ENCODE measurements around the gene NAALADL2. TPM values are rescaled to one million over a fixed set of nuclear protein-coding genes. Genes with fewer than 3 reads are reported as not detected.

NAALADL2 gene
- total and polyA plus RNA-seq, 2 donors (not counting 1 experiment from before 2014, with no cell fraction given) = not detected

DNA sequence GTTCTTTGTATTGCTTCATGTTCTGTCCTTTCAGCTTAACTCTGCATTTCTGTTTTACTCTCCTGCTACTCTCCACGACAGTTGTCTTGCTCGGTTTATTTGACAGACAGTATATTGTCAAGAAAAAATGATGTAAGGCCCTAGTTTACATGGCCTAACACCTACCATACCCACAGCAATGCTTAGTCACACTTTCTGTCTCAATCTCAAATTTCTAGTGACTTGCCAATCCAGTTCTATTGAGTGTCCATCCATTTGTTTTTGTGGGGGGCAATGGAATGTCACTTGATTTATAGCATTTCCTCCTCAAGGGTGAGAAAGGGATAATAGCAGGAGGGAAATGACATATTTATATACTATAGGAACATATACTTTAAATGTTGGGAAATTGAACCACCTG lies 676.2 kb downstream of the NAALADL2 start:
- ChIA-PET POLR2A (no interaction called here), CTCF (no interaction called here)
- DNase-seq (no peak), ATAC-seq (ENCODE audit: low read depth) (no peak)
- no peaks in the 10 kb centered on the region for H3K36me3 ChIP-seq (replicated peaks in 1 of 2; ENCODE audit: control extremely low read depth in 1 of 2, control insufficient read depth in 1 of 2, extremely low read depth in 1 of 2, insufficient read depth in 2 of 2, low read length in 1 of 2)
- intact Hi-C loops (cut with micrococcal nuclease) = no loop called here
- H3K27ac ChIP-seq (ENCODE audit: low read length in 2 of 2) = no peak overlapping the region
- TF ChIP-seq, protein P1, sequence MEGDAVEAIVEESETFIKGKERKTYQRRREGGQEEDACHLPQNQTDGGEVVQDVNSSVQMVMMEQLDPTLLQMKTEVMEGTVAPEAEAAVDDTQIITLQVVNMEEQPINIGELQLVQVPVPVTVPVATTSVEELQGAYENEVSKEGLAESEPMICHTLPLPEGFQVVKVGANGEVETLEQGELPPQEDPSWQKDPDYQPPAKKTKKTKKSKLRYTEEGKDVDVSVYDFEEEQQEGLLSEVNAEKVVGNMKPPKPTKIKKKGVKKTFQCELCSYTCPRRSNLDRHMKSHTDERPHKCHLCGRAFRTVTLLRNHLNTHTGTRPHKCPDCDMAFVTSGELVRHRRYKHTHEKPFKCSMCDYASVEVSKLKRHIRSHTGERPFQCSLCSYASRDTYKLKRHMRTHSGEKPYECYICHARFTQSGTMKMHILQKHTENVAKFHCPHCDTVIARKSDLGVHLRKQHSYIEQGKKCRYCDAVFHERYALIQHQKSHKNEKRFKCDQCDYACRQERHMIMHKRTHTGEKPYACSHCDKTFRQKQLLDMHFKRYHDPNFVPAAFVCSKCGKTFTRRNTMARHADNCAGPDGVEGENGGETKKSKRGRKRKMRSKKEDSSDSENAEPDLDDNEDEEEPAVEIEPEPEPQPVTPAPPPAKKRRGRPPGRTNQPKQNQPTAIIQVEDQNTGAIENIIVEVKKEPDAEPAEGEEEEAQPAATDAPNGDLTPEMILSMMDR (IDR thresholded peaks at IDR 0.05) = no peak
- no peak for TF ChIP-seq EZH2 (IDR thresholded peaks at IDR 0.05; ENCODE audit: borderline replicate concordance, insufficient read depth, low read depth, low read length, poor library complexity, severe bottlenecking)
- no peaks in the 10 kb centered on the region for H4K20me1 ChIP-seq (ENCODE audit: control insufficient read depth, insufficient read depth, low read length, poor library complexity, severe bottlenecking)
- no peaks in the 10 kb centered on the region for H3K4me1 Mint-ChIP-seq
- no peak overlapping the region for H3K27ac Mint-ChIP-seq
- H3K4me1 ChIP-seq (ENCODE audit: control insufficient read depth in 2 of 2, insufficient read depth in 2 of 2, low read length in 2 of 2) = no peaks in the 10 kb centered on the region
- H3K4me3 Mint-ChIP-seq = no peak overlapping the region
- H3K9me3 Mint-ChIP-seq (ENCODE audit: insufficient read depth) = peaks cover 2% of the 10 kb centered on the region
- no peak overlapping the region for H3K9ac ChIP-seq (ENCODE audit: low read length)
- H3K27me3 Mint-ChIP-seq = no peaks in the 10 kb centered on the region
- no peaks in the 10 kb centered on the region for H3K27me3 ChIP-seq (replicated peaks in 1 of 4; ENCODE audit: control extremely low read depth in 1 of 4, control insufficient read depth in 3 of 4, insufficient read depth in 4 of 4, low read length in 3 of 4)
- H3K79me2 ChIP-seq (ENCODE audit: control insufficient read depth, insufficient read depth, low read length) = no peaks in the 10 kb centered on the region
- H3K4me2 ChIP-seq (replicated peaks; ENCODE audit: low read depth, low read length, poor library complexity, severe bottlenecking) = no peak overlapping the region
- WGBS (ENCODE audit: insufficient coverage) = no CpG with 5 or more reads among the region's 2 CpGs
- no peak overlapping the region for H2AFZ ChIP-seq (ENCODE audit: insufficient read depth, low read depth, low read length, poor library complexity, severe bottlenecking)
- no peaks in the 10 kb centered on the region for H3K9me3 ChIP-seq (ENCODE audit: control extremely low read depth in 1 of 3, control insufficient read depth in 2 of 3, insufficient read depth in 1 of 3, low read length in 2 of 3)
- no peak overlapping the region for H3K4me3 ChIP-seq (ENCODE audit: control extremely low read depth in 1 of 5, extremely low read depth in 1 of 5, insufficient read depth in 1 of 5, low read depth in 2 of 5, low read length in 4 of 5)

GRCh38 chr3:175546115-175546514 lies 687.0 kb downstream of the NAALADL2 start:
- Histone ChIP-seq H3K4me2 (replicated peaks; ENCODE audit: low read depth, low read length, poor library complexity, severe bottlenecking) (no peak overlapping the region), H3K36me3 (replicated peaks in 1 of 2; ENCODE audit: control extremely low read depth in 1 of 2, control insufficient read depth in 1 of 2, extremely low read depth in 1 of 2, insufficient read depth in 2 of 2, low read length in 1 of 2) (no peaks in the 10 kb centered on the region), H3K9me3 (ENCODE audit: control extremely low read depth in 1 of 3, control insufficient read depth in 2 of 3, insufficient read depth in 1 of 3, low read length in 2 of 3) (peaks cover 0 to 1% (median 0%) of the 10 kb centered on the region in 3 donors), H3K27ac (ENCODE audit: low read length in 2 of 2) (no peak overlapping the region), H3K4me1 (ENCODE audit: control insufficient read depth in 2 of 2, insufficient read depth in 2 of 2, low read length in 2 of 2) (no peaks in the 10 kb centered on the region), H3K4me3 (ENCODE audit: control extremely low read depth in 1 of 5, extremely low read depth in 1 of 5, insufficient read depth in 1 of 5, low read depth in 2 of 5, low read length in 4 of 5) (no peak overlapping the region), H3K27me3 (replicated peaks in 1 of 4; ENCODE audit: control extremely low read depth in 1 of 4, control insufficient read depth in 3 of 4, insufficient read depth in 4 of 4, low read length in 3 of 4) (no peaks in the 10 kb centered on the region), H3K9ac (ENCODE audit: low read length) (no peak overlapping the region), H2AFZ (ENCODE audit: insufficient read depth, low read depth, low read length, poor library complexity, severe bottlenecking) (no peak overlapping the region), H4K20me1 (ENCODE audit: control insufficient read depth, insufficient read depth, low read length, poor library complexity, severe bottlenecking) (no peaks in the 10 kb centered on the region), H3K79me2 (ENCODE audit: control insufficient read depth, insufficient read depth, low read length) (no peaks in the 10 kb centered on the region)
- DNase-seq (no peak), ATAC-seq (ENCODE audit: low read depth) (no peak)
- H3K27ac Mint-ChIP-seq = no peak overlapping the region
- H3K4me3 Mint-ChIP-seq = no peak overlapping the region
- intact Hi-C loops (cut with micrococcal nuclease) = no loop called here
- CTCF ChIA-PET = no interaction called here
- POLR2A ChIA-PET = no interaction called here
- H3K4me1 Mint-ChIP-seq = no peaks in the 10 kb centered on the region
- no peaks in the 10 kb centered on the region for H3K27me3 Mint-ChIP-seq
- peaks cover 2% of the 10 kb centered on the region for H3K9me3 Mint-ChIP-seq (ENCODE audit: insufficient read depth)
- WGBS (ENCODE audit: insufficient coverage) = 92% methylated on average over 3 of the region's 4 CpGs
- TF ChIP-seq, protein P1 (IDR thresholded peaks at IDR 0.05) = no peak
- TF ChIP-seq EZH2 (IDR thresholded peaks at IDR 0.05; ENCODE audit: borderline replicate concordance, insufficient read depth, low read depth, low read length, poor library complexity, severe bottlenecking) = no peak

Measured in B cell (primary cell).